OCI-LY7 (cell line): ENCODE data around the gene METTL18.
"Not testable (repeated sequence)": the region's sequence is repeated elsewhere in the genome, so short reads cannot be mapped to it uniquely, and the experiment has no call there.

Experiments used
- CTCF ChIP-seq: fragments of 200-600 bp; sonication (generic); conservative IDR thresholded peaks from 2 replicates; pipeline ENCODE4 v1.5.1; 2014; ENCODE audit warnings: mild to moderate bottlenecking, antibody characterized with exemption, low read length, moderate library complexity, mixed read lengths
- EZH2phosphoT487 ChIP-seq: fragments of 200-600 bp; sonication (generic); IDR thresholded peaks from 2 replicates; pipeline ENCODE4 v1.6.1; 2018; ENCODE audit warnings: low read depth, borderline replicate concordance, mild to moderate bottlenecking, mixed run types, antibody characterized with exemption, low read length, moderate library complexity, mixed read lengths

DNA sequence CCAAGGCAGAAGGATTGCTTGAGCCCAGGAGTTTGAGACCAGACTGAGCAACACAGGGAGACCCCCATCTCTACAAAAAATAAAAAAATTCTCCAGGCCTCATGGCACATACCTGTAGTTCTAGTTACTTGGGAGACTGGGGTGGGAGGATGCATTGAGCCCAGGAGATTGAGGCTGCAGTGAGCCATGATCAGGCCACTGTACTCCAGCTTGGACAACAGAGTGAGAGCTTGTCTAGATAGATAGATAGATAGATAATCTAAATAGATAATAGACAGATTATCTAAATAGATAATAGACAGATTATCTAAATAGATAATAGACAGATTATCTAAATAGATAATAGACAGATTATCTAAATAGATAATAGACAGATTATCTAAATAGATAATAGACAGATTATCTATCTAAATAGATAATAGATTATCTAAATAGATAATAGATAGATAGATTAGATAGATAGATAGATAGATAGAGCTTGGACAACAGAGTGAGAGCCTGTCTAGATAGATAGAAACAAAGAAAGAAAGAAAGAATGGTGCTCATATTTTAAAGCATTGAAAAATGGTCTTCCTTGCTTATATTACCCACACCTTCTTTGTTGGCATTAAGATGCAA lies 16.8 kb upstream of the METTL18 start:
- not testable (repeated sequence) for TF ChIP-seq CTCF, EZH2phosphoT487
